Activated gamma-delta T cell treated with anti-CD3 and anti-CD28 coated beads, Interleukin-2, amount 50 U/mL, for 16 hours (primary cell): ENCODE measurements around the gene SLC38A10.

Experiments used
- DNase-seq: peaks from one replicate; pipeline ENCODE4 v3.0.0-alpha.2; 2020; ENCODE audit warnings: low read depth

Gene SLC38A10

GRCh38 chr17:81203136-81203535 lies 92.0 kb downstream of the SLC38A10 start:
- no peak for DNase-seq

GRCh38 chr17:81202318-81202717 lies 92.8 kb downstream of the SLC38A10 start:
- no peak for DNase-seq

GRCh38 chr17:81200695-81201580 lies 94.2 kb downstream of the SLC38A10 start:
- no peak for DNase-seq

GRCh38 chr17:81200201-81200600 lies 94.9 kb downstream of the SLC38A10 start:
- DNase-seq: no peak

- DNase-seq: no peak
These were observed 95.7 kb downstream of the SLC38A10 start for GRCh38 chr17:81199482-81199830.

GRCh38 chr17:81198826-81199481 lies 96.2 kb downstream of the SLC38A10 start:
- DNase-seq: no peak

GRCh38 chr17:81197831-81198490 lies 97.1 kb downstream of the SLC38A10 start:
- no peak for DNase-seq

GRCh38 chr17:81197409-81197795 lies 97.7 kb downstream of the SLC38A10 start:
- no peak for DNase-seq

GRCh38 chr17:81196505-81197408 lies 98.3 kb downstream of the SLC38A10 start:
- DNase-seq: no peak

- no peak for DNase-seq
These were observed 99.1 kb downstream of the SLC38A10 start for GRCh38 chr17:81195941-81196495.
